Inferior parietal cortex (tissue), 1 donor: ENCODE measurements around the gene PSME3IP1.
"Not testable (repeated sequence)": the region's sequence is repeated elsewhere in the genome, so short reads cannot be mapped to it uniquely, and the experiment has no call there.

Experiments used
- DNase-seq: peaks from one replicate; pipeline ENCODE4 v3.0.0-alpha.2; 2016; ENCODE audit errors: extremely low spot score

The PSME3IP1 gene

DNA sequence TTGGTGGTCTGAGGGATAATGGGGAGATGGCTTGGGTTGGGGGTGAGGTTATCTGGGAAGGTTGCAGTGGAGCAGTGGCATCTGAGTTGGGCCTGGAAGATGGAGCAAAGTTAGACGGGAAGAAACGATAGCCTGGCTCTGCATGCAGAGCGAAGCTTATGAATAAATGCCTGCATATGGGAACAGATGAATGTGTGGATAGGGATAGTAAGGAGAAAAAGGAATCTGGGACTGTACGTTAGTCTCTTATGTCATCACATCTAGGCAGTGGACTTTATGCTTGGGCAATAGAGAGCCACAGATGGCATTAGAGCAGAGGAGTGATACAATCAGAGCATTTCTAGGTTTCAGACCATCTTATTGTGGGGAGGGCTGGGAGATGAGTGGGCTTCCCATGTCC, 60.5 kb downstream of the PSME3IP1 start:
- no peak for DNase-seq

GRCh38 chr16:57123974-57124674, 61.7 kb downstream of the PSME3IP1 start:
- no peak for DNase-seq

DNA sequence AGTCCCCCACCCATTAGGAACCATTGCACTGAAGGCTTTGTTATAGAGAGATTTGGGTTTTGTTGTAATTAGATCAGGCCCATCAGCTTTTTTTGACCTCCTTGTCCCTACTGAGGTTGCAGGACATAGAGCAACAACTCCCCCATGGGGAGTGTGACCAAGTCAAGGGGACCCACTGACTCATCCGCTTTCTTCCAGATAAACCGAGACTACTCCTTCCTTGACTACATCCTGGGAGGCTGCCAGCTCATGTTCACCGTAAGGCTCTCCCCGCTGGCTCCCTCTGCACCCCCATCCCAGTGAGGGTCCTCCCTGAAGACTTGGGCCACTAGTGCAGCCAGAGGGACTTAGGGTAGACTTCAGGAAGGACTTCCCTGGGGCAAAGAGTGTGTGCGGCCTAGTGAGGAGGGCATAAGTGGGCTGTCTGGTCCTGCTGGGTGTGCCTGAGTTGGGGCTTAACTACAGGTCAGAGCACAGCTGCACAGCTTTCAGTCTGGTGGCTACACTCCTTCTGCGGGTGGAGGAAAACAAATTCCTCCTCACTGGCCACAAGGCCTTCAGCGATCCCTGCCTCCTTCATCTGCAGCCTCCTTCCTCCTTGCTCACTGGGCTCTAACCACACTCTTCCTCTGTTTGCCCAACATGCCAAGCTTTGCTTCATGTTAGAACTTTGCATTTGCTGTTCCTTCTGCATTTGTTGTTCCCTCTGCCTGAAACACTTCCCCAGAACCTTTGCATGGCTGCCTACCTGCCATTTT, 62.4 kb downstream of the PSME3IP1 start:
- DNase-seq = no peak

GRCh38 chr16:57118461-57119084, 67.3 kb downstream of the PSME3IP1 start:
- DNase-seq = no peak

GRCh38 chr16:57115514-57116182, 70.2 kb downstream of the PSME3IP1 start:
- DNase-seq = peak; percentile 80

DNA sequence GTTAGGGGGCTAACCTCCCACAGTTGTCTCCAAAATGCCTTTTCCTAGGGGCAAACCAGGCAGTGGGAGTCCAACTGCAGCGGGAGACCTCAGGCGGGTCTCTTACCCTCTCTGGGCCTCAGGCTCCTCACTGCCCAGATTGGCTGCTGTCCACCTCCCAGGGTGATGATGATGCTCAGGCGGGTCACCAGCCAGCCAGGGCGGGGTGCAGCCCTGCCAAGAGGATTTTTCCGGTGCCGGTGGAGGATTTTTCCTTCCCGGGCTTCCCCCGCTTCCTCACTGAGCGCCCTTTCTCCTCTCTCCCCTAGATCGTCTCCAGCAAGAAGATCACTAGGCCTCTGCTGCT, 70.7 kb downstream of the PSME3IP1 start:
- no peak for DNase-seq

- no peak for DNase-seq
Observed at GRCh38 chr16:57113664-57114063, 72.2 kb downstream of the PSME3IP1 start.

GRCh38 chr16:57113042-57113453, 72.8 kb downstream of the PSME3IP1 start:
- DNase-seq = no peak

DNA sequence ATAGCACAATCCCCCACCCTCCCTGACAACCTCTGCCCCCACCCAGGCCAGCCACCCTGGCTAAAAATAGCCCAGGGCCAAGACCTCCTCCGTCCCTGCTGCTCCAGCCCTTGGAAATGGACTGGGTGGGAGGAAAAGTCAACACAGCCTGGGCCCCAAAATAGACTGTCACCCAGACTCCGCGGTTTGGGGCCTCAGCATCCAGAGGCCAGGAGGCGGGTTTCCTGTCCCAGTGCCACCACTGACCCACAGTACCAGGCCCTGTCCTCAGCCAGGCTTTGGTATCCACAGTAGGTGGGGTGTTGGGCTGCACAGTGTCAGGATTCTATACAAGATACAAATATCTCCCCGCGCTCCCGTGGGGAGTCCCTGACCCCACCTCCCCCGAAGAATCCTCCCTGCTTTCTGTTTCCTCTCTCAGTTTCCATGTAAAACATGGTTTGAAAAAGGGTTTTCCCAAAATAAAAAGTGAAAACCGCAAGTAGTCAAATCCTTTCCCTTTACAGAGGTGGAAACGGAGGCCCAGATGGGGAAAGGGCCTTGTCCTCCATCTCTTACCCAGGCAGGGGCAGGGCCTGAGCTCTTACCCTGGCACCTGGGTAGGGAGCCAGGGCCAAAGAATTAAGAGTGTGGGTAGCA, 73.3 kb downstream of the PSME3IP1 start:
- DNase-seq = no peak

DNA sequence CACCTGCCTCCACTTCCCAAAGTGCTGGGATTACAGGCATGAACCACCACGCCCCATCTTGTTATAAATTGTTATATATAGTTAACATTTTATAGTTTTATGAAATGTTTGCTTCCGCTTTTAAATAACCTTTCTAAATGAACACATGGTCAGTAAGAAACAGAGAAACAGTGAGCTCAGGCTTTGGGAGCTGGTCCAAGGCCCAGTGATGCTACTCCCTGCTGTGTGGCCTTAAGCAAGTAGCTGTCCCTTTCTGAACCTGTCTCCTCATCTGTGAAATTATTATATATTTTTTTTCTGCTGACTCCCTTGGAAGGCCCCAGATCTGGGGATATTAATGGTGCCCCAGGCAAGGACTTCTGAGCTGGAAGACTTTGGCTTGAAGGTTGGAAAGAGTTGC, 74.4 kb downstream of the PSME3IP1 start:
- DNase-seq = no peak

GRCh38 chr16:57110937-57111336, 74.9 kb downstream of the PSME3IP1 start:
- no peak for DNase-seq

- DNase-seq = not testable (repeated sequence)
Observed at GRCh38 chr16:57109259-57110105, 76.4 kb downstream of the PSME3IP1 start.

- DNase-seq = no peak
Observed at GRCh38 chr16:57108432-57108831, 77.4 kb downstream of the PSME3IP1 start.

DNA sequence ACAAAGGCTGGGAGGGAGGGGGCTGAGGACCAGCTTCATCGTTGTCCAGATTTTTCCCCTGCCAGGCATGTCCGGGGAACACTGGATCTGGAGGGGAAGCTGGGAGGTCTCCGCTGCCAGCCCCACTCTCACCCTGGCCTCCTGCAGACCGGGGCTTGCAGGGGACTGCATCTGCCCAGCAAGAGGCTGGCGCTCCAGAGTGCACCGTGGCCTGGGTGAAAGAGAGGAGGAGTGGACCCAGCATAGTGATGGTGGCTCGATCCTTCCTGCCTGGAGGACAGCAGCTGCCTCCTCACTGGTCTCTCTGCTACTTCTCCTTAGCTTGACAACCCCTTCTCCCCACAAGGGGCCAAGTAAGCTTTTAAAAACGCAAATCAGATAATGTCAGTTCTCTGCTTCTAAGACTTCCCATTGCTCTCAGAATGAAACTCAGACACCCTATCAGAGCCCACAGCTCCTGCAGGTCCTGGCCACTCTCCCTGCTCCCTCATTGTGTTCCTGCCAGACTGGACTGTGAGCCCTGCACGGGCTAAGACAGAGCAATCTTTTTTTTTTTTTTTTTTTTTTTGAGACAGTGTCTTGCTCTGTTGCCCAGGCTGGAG, 78.4 kb downstream of the PSME3IP1 start:
- no peak for DNase-seq

DNA sequence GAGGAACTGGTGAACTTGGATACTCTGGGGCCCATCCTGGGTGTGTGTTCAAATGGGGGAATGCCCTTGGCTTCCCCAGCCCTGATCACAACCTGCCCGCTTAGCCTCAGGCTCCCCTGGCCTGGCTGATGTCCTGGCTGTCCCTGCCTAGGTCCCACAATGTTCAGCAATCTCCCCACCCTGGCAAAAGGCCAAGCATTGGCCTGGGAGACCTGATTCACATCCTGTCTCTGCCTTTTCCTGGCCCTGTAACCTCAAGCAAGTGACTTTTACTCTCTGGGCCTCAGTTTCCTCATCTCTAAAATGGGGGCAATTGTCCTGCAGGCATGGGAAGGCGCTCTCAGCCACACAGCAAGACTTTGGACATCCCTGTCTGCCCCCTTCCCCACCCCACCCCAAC, 79.1 kb downstream of the PSME3IP1 start:
- no peak for DNase-seq

DNA sequence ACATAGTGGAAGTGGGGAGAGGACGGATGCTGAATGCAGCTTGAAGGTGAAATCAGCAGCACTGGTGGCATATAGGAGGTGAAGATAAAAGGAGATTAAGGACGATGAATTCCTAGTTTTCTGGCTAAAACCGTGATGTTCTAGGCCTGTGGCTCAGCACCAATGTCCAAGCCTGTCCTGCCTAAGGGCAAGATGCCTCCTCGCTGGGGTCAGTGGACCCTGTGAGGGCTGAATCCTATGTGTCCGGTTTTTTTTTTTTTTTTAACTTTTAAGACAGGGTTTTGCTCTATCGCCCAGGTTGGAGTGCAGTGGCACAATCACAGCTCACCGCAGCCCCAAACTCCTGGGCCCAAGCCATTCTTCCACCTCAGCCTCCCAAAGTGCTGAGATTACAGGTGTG, 80.7 kb downstream of the PSME3IP1 start:
- no peak for DNase-seq

- DNase-seq = no peak
Observed at GRCh38 chr16:57104706-57105105, 81.1 kb downstream of the PSME3IP1 start.

- DNase-seq = no peak
Observed at GRCh38 chr16:57102888-57103851, 82.7 kb downstream of the PSME3IP1 start.
